Measurements from ENCODE around the gene RRP1.

Gene RRP1

DNA sequence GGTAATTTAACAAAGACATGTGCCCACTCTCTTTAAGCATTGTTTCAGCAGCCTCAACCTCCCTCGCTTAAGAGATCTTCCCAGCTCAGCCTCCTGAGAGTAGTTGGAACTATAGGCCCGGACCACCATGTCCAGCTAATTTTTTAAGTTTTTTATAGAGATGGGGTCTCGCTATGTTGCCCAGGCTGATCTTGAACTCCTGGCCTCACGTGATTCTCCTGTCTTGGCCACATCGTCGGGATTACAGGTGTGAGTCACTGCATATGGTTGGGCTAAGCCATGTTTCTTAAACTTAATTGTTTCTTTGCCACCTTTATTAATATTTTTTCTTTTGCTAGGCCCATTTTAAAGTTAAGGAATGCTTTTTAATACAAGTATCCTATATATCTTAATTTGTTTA is 57.1 kb downstream of the RRP1 start:
- no peak for DNase-seq

DNA sequence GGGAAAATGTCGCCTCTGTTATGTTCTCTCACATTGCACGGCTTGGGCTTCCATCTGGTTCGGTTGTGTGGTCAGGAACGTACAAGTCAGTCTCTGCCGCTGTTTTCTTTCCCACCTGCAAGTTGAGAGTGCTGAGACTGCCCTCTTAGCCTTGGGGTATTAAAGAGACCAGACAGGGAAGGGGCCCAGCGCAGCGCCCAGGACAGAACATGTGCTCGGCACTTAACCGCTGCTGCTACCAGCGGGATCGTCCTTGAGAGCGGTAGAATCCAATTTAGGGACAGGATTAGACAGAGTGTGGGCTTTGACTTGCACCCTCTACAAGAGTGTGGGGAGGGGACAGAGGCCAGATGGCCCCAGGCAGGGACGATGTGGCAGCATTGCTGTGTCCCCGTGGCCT is 57.9 kb downstream of the RRP1 start:
- no peak for DNase-seq

DNA sequence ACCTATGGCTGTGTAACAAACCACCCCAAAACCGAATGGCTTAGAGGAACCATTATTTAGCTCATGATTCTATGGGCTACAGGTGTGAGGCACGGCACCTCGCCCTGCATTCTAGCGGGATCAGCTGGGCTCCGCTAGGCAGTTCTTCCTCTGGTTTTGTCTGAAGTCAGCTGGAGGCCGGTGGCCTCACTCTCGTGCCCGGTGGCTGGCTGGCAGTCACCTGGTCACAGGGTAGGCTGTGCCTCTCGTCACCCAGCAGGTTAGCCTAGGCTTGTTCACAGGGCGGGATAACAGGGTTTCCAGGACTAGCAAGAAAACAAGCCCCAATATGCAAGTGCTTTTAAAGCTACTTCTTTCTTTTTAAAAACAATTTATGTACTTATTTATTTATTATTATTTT is 59.4 kb downstream of the RRP1 start:
- no peak for DNase-seq

DNA sequence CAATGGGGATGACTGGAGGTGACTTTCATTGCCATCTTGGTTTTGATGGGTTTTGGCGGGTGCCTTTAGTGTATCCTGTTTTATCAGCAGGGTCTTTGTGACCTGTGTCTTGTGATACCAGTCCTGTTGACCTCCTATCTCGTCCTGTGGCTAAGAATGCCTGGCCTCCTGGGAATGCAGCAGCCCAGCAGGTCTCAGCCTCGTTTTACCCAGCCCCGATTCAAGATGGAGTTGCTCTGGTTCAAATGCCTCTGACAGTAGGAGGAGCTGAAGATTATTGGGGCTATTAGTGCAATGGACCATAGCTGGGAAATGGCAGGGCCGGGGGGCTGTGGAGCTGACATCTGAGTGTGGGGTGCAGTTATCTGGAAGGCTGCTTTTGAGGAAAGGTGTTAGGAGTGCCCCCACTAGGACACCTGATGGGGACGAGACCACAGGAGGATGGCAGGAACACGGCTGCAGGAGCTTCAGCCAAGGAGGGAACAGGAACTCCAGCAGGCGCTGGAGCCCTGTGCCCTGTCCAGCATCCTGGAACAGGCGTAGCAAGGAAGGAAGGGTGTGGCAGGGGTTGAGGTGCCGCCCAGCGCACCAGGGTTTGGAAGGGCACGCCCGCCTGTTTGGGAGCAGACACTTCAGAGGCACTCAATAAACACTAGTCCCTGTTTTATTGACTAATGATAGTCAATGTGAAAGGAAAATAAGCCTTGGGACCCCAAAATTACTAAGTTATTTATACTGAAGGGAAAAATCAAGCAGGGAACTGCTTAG is 60.3 kb downstream of the RRP1 start:
- DNase-seq = no peak

DNA sequence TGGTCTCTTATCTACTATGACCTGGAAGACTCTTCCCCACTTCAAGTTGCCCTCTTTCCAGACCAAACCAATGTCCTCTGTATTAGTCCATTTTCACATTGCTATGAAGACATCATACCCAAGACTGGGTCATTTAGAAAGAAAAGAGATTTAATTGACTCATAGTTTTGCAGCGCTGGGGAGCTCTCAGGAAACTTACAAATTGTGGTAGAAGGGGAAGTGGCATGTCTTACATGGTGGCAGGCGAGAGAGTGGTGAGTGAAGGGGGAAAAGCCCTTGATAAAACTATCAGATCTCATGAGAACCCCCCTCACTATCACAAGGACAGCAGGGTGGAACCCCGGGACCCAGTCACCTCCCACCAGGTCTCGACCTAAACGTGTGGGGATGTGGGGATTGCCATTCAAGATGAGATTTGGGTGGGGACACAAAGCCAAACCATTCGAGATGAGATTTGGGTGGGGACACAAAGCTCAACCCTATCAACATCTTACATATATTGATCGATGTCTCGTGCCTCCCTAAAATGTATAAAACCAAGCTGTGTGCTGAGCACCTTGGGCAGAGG is 61.4 kb downstream of the RRP1 start:
- no peak for DNase-seq

DNA sequence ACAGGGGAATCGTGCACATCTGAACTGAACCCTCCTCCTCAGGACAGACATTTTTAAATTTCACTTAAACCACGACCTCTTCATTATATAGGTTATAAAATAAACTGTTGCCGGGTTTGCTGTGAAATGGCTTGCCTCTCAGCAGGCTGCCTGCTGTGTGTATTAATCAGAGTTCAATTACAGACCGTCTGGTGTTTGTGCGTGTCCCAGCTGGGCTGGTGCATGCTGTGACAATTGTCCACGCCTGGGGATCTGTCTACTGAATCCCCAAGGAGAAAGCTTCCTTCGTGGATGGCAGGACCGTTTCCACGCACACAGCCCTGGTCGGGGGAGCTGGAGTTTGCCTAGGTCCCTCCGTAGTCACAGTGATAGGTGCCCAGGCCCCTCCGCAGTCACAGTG is 62.2 kb downstream of the RRP1 start:
- no peak for DNase-seq

DNA sequence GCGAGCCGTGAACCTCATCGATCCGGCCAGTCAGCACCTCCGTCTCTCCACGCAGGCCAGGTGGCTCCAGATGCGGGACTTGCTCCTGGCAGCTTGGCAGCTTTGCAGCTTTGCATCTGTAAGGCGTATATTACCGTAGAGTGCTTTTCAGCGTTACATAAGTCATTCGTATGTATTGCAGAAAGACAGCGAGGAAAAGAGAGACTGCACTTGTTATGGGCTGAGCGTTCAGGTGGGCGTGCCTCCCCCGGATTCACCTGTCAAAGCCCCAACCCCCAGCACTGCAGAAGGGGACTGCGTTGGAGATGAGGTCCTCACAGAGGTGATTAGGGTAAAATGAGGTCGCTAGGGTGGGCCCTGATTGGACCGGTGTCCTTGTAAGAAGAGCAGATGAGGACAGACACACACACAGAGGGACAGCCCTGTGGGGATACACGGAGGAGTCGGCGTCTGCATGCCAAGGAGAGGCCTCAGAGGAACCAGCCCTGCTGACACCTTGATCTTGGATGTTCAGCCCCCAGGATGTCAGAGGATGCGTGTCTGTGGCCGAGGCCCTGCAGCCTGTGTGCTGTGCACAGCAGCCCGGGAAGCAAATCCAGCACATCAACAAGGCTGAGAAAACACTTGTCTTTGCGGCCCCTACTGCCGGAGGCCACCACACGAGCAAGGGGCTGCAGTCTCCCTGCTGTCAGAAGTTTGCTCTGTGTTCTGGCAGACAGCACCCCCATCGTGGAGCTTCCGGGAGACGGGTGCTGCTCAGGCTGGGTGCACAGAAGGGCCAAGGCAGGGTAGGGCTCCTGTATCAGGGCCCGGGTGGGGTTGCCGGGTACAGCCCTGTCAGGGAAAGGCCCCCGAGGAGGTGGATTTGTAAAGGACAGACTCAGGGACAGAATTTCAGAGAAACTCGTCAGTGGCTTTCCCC is 64.7 kb downstream of the RRP1 start:
- DNase-seq = no peak

Data from activated CD8-positive, alpha-beta memory T cell treated with anti-CD3 and anti-CD28 coated beads, Interleukin-2, amount 50 U/mL, for 4 hours (primary cell).